ENCODE measurements around the gene KRTAP4-4.

GRCh38 chr17:41163828-41164227, 3.3 kb upstream of the KRTAP4-4 start:
- TF ChIP-seq CTCF (IDR thresholded peaks at IDR 0.05) (no peak), NFATC4 (CRISPR knock-in tag; IDR thresholded peaks at IDR 0.05) (no peak), ZMAT4 (CRISPR knock-in tag; IDR thresholded peaks at IDR 0.05) (no peak), MXD4 (CRISPR knock-in tag; IDR thresholded peaks at IDR 0.05; ENCODE audit: borderline replicate concordance) (no peak)
